ENCODE measurements around the gene NEURL2.
"Not testable (repeated sequence)": the region's sequence is repeated elsewhere in the genome, so short reads cannot be mapped to it uniquely, and the experiment has no call there.

Gene NEURL2

GRCh38 chr20:45919542-45920399, 28.8 kb upstream of the NEURL2 start:
- no peak for DNase-seq

- no peak for DNase-seq
These were observed 27.9 kb upstream of the NEURL2 start for GRCh38 chr20:45918779-45919537.

- no peak for DNase-seq
These were observed 27.3 kb upstream of the NEURL2 start for GRCh38 chr20:45918182-45918737.

DNA sequence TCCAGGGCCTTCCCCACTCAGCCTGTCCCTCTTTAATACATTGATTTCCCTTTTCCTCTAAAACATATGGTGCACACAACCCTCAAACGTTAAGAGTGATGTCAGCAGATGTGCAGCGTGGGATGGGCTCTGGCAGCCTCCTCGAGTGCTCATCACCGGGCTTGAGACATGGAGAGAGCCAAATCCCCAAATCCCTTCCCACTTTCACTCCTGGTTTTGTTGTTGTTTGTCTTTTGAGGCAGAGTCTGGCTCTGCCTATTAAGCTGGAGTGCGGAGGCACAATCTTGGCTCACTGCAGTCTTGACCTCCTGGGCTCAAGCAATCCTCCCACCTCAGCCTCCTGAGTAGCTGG, 26.8 kb upstream of the NEURL2 start:
- DNase-seq: no peak

DNA sequence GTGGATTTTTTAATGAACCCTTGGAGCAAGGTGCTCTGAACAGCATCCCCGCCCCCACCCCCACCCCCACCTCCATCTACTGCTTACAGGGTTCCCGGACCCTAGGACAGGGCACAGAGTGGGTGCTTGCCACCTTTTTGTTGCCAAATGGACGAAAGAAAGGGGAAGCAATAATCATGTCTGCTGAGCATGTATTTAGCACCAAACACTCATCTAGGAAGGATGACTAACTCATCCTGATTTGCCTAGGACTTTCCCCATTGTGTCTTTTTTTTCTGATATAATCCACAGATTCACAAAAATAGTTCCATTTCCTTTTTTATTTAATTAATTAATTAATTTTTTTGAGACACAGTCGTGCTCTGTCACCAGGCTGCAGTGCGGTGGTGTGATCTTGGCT, 22.1 kb upstream of the NEURL2 start:
- DNase-seq: no peak

DNA sequence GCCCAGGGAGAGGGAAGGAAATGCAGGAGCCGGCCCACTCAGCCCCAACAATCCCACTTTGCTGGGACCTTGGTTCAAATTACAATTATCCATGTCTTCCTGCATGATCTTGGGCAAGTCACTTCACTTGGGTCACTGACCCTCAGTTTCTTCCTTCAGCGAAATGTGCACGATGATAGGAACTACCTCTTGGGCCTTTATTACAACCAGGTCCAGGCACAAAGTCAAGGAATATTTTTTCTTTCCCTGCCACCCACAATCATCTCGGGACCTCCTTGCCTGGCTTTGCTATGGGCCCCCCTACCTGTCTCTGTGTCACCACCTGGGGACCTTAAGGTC, 21.3 kb upstream of the NEURL2 start:
- no peak for DNase-seq

GRCh38 chr20:45911486-45912343, 20.7 kb upstream of the NEURL2 start, which contains the start of gene PLTP:
Gene PLTP, minus strand, starts transcription at chr20:45912155. Its CDS starts 703 bp downstream, at chr20:45911452.
- DNase-seq: no peak

DNA sequence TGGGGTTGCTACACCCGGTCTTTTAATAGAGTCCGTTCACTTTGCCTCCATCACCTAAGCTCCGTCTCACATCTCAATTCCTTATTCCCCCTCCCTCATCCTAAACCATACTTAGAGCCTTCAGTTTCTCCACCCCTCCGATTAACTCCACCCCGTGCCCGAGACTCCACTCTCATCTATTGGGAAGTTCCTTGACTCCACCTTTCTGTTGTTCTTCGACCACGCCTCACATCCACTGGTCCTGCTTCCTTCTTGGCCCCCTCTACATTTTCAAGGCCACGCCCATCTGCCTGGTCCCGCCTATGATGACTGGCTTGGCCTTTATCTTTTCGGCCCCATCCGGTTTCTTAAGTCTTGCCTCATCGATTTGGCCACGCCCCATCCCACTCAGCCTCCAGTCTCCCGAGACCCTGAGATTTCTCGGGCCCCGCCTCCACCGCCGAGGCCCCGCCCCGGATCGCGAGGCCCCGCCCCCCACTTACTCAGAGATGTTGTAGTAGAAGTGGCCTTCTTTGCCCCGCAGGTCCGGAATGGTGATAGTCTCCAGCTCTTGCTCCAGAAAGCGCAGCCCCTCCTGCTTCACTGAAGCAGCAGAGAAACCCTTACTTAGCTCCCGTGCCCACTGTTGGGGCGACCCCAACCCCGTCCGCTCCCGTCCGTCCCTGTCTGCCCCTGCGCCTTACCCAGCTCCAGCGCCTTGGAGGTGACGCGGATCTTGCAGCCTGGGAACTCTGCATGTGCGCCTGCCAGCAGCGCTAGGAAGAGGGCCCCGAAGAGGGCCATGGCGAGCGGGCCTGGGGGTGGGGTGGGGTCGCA, 19.9 kb upstream of the NEURL2 start:
- DNase-seq: peak; percentile 26 to 27

DNA sequence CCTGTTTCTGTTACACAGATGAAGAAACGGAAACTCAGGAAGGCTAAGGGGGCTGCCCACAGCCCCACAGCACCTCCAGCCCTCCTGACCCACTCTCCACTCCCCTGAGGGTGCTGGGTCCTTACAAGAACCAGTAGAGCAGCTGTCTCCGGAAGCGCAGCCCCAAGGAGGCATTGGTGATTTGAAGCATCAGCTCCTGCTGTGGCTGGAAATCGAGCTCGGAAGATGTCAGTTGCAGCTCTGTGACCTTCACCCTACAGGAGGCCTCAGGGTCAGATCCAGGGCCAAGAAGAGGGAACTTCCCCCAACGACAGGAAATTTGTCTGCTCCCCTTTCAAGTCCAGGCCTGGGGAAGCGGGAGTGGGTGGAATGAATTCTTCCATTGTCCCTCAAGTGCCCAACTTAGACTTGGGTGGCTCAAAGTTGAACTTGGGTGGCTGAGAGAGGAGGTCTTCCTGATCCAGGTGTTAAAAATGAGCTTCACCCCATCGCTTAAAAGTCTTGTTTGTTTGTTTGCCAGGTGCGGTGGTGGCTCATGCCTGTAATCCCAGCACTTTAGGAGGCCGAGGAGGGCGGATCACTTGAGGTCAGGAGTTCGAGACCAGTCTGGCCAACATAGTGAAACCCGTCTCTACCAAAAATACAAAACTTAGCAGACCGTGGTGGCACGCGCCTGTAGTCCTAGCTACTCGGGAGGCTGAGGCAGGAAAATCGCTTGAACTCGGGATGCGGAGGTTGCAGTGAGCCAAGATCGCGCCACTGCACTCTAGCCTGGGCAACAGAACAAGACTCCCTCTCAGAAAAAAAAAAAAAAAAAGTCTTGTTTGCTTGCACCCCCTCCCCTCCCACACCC, 19.0 kb upstream of the NEURL2 start:
- DNase-seq: no peak

- no peak for DNase-seq
These were observed 18.4 kb upstream of the NEURL2 start for GRCh38 chr20:45909336-45909808.

- DNase-seq: no peak
These were observed 17.1 kb upstream of the NEURL2 start for GRCh38 chr20:45908084-45908483.

DNA sequence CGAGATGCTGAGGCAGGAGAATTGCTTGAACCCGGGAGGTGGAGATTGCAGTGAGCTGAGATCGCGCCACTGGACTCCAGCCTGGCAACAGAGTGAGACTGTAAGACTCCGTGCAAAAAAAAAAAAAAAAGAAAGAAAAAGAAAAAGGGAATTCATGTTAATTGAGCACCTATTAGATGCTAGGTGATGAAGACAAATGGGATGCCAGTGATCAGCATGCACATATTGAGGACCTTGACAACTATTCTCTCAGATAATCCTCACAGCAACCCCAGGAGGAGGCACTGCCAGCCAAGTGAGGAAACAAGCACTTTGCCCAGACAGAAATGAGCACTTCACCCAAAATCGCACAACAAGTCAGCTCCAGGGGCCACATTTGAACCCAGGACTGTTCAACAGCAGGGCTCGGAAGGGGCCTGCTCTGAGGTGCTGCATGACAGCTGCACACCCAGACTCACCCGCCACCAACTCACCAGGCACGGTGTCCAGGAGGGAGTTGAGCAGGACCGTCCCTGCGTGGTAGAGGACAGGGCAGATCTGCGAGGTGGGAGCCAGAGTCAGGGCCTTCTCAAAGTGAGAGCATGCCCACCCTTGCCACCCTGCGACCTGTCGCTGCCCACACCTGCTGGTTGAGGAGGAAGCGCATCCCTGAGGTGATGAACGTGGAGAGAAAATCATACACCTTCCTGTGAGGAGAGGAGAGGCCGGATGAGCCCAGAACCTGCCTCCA, 16.4 kb upstream of the NEURL2 start:
- DNase-seq: no peak

DNA sequence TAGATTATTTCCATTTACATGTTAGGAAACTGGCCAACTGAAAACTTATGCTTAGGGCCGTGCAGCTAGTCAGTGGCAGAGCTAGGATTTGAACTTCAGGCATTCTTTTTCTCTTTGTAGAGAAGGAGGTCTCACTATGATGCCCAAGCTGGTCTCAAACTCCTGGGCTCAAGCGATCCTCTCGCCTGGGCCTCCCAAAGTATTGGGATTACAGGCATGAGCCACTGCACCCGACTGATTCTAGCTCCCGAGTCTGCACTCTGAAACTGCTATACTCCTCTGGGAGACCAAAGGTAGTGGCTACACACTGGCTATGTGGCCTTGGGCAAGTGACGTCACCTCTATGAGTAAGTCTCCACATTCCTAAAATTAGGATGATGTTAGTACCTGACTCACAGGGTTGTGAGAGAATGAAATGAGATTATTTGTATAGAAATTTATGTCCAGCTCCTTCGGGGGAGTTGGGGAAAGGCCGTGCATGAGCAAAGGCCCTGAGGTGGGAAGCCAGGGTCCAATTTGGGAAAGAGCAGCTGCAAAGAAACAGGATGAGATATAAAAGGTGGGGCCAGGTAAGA, 14.6 kb upstream of the NEURL2 start:
- peak in 1 of 2 experiments; percentile 8 for DNase-seq

GRCh38 chr20:45904583-45905504, 13.8 kb upstream of the NEURL2 start:
- no peak for DNase-seq

GRCh38 chr20:45902199-45902701, 11.2 kb upstream of the NEURL2 start:
- no peak for DNase-seq

GRCh38 chr20:45901332-45901731, 10.3 kb upstream of the NEURL2 start:
- DNase-seq: not testable (repeated sequence)

GRCh38 chr20:45899046-45899835, 8.2 kb upstream of the NEURL2 start:
- no peak for DNase-seq

- no peak for DNase-seq
These were observed 7.3 kb upstream of the NEURL2 start for GRCh38 chr20:45898285-45898684.

All from SW 1271 (cell line).